T-cell (primary cell): ENCODE measurements around the gene LHFPL3. TPM values are rescaled to one million over a fixed set of nuclear protein-coding genes. Genes with fewer than 3 reads are reported as not detected.

Experiments used
- ATAC-seq, 4 experiments: fragments of 200-7000 bp in 3 of 4; fragments of 150-1000 bp in 1 of 4; cut with Tn5 transposase; replicated peaks in 1 of 4; 1 replicate in 3 of 4; 2 replicates in 1 of 4; pipeline ENCODE4 v1.10.0; 2021; ENCODE audit warnings: moderate library complexity in 3 of 4, mild to moderate bottlenecking in 2 of 4, moderate number of reproducible peaks in 1 of 4
- CTCF ChIA-PET, 2 donors: fragments of 300-600 bp; sonication (Branson Sonifier 250); formaldehyde crosslinking; loops; one replicate each; lab custom pipeline; 2022; ENCODE audit warnings: antibody characterized with exemption in 2 of 2; lab: Charles Lee
- POLR2A ChIA-PET, 2 donors: fragments of 300-600 bp; sonication (Branson Sonifier 250); formaldehyde crosslinking; loops; one replicate each; lab custom pipeline; 2022; ENCODE audit warnings: antibody characterized with exemption in 2 of 2; lab: Charles Lee
- DNase-seq, 35 experiments: peaks; one replicate each; pipeline versions ENCODE4 v3.0.0 to v3.0.0-alpha.2; 2013 to 2023
- H3K27ac ChIP-seq: one replicate; pipeline ENCODE4 v1.5.1; 2013; ENCODE audit warnings: low read length
- H3K27me3 ChIP-seq, 2 experiments: replicated peaks in 1 of 2; 1 replicate in 1 of 2; 2 replicates in 1 of 2; pipeline versions ENCODE4 v1.6.1 to v1.7.0; 2013; ENCODE audit warnings: low read length in 1 of 2, mixed read lengths in 1 of 2; ENCODE audit not compliant: control insufficient read depth in 2 of 2, insufficient read depth in 2 of 2; ENCODE audit errors: extremely low read depth in 1 of 2
- H3K36me3 ChIP-seq, 2 donors: 1 replicate in 1 of 2; 2 replicates in 1 of 2; pipeline versions ENCODE4 v1.6.1 to v1.7.0; 2013; ENCODE audit warnings: low read length in 1 of 2; ENCODE audit not compliant: control insufficient read depth in 2 of 2, insufficient read depth in 1 of 2; ENCODE audit errors: extremely low read depth in 1 of 2
- H3K4me1 ChIP-seq, 2 experiments: 1 replicate in 1 of 2; 2 replicates in 1 of 2; pipeline versions ENCODE4 v1.6.1 to v1.7.0; 2013; ENCODE audit warnings: low read length in 2 of 2, mixed read lengths in 1 of 2; ENCODE audit not compliant: insufficient read depth in 2 of 2, control insufficient read depth in 1 of 2; ENCODE audit errors: extremely low read depth in 1 of 2
- H3K4me3 ChIP-seq, 2 donors: 1 replicate in 1 of 2; 2 replicates in 1 of 2; pipeline versions ENCODE4 v1.5.1 to v1.7.0; 2013; ENCODE audit warnings: mild to moderate bottlenecking in 2 of 2, low read length in 1 of 2, moderate library complexity in 1 of 2; ENCODE audit not compliant: control insufficient read depth in 1 of 2; ENCODE audit errors: extremely low read depth in 1 of 2
- H3K9me3 ChIP-seq: 2 replicates; pipeline ENCODE4 v1.7.0; 2013
- H3K27ac Mint-ChIP-seq, 2 donors: one replicate each; pipeline ENCODE4 v1.8.0; 2020 to 2021; ENCODE audit warnings: mild to moderate bottlenecking in 2 of 2, mixed read lengths in 2 of 2
- H3K27me3 Mint-ChIP-seq, 2 donors: one replicate each; pipeline ENCODE4 v1.8.0; 2021 to 2022; ENCODE audit warnings: mixed read lengths in 2 of 2
- H3K36me3 Mint-ChIP-seq: one replicate; pipeline ENCODE4 v1.8.0; 2021; ENCODE audit warnings: mixed read lengths
- H3K4me1 Mint-ChIP-seq, 3 donors: one replicate each; pipeline ENCODE4 v1.8.0; 2020 to 2022; ENCODE audit warnings: mixed read lengths in 3 of 3, mild to moderate bottlenecking in 1 of 3
- H3K4me3 Mint-ChIP-seq, 3 donors: one replicate each; pipeline ENCODE4 v1.8.0; 2020 to 2022; ENCODE audit warnings: mild to moderate bottlenecking in 3 of 3, mixed read lengths in 3 of 3, moderate library complexity in 3 of 3
- H3K9me3 Mint-ChIP-seq, 3 donors: one replicate each; pipeline ENCODE4 v1.8.0; 2020 to 2022; ENCODE audit warnings: mixed read lengths in 3 of 3
- WGBS: methylation state at CpG from one replicate; pipeline ENCODE4 v1.1.5; 2013; ENCODE audit warnings: missing lambda C conversion rate; ENCODE audit not compliant: insufficient coverage; 5-methylcytosine and 5-hydroxymethylcytosine counted together
- total RNA-seq, 35 experiments: library from RNA in 6 of 35; stranded (reverse) in 6 of 35; fragments of 120-200 nt in 1 of 35; gene quantifications; one replicate each; pipeline versions ENCODE4 v1.2.1 to v1.2.4 and lab custom pipeline; 2013 to 2026

The LHFPL3 gene
- total RNA-seq, 5 donors from 2014 or later (not counting 1 experiment from before 2014, with no cell fraction given): not detected

GRCh38 chr7:104890216-104890615 lies 561.8 kb downstream of the LHFPL3 start:
- Mint-ChIP-seq H3K36me3 (no peaks in the 10 kb centered on the region), H3K4me1 (no peaks in the 10 kb centered on the region), H3K27ac (no peak overlapping the region), H3K9me3 (no peaks in the 10 kb centered on the region), H3K4me3 (no peak overlapping the region), H3K27me3 (peaks cover 4 to 10% of the 10 kb centered on the region in 2 donors)
- CTCF ChIA-PET: interaction anchor here in 1 of 2 donors (0.5 kb wide), 1 partner anchor 100 kb away, joined by 4 read pairs; no protein-coding TSS in a partner anchor
- H3K4me3 ChIP-seq: no peak overlapping the region
- H3K27ac ChIP-seq: no peak overlapping the region
- no peaks in the 10 kb centered on the region for H3K27me3 ChIP-seq
- WGBS: 87% methylated on average over 5 of the region's 5 CpGs
- H3K4me1 ChIP-seq: no peaks in the 10 kb centered on the region
- H3K9me3 ChIP-seq: no peaks in the 10 kb centered on the region
- H3K36me3 ChIP-seq: no peaks in the 10 kb centered on the region
- ATAC-seq: no peak
- POLR2A ChIA-PET: interaction anchor here in 1 of 2 donors (0.7 kb wide), 1 partner anchor 29 kb away, joined by 3 read pairs; no protein-coding TSS in a partner anchor
- DNase-seq: no peak

- Mint-ChIP-seq H3K4me3 (no peak overlapping the region), H3K36me3 (no peaks in the 10 kb centered on the region), H3K4me1 (no peaks in the 10 kb centered on the region), H3K27ac (no peak overlapping the region), H3K27me3 (peaks cover 2 to 3% of the 10 kb centered on the region in 2 donors), H3K9me3 (no peaks in the 10 kb centered on the region)
- Histone ChIP-seq H3K27ac (no peak overlapping the region), H3K36me3 (no peaks in the 10 kb centered on the region), H3K4me1 (no peaks in the 10 kb centered on the region), H3K4me3 (no peak overlapping the region), H3K27me3 (no peaks in the 10 kb centered on the region), H3K9me3 (no peaks in the 10 kb centered on the region)
- DNase-seq (no peak), ATAC-seq (no peak)
- CTCF ChIA-PET: interaction anchor here (0.6 to 1.9 kb wide), 6 partner anchors 8 to 1480 kb away, joined by 3 to 9 read pairs (median 5); no protein-coding TSS in a partner anchor
- POLR2A ChIA-PET: no interaction called here
Observed at GRCh38 chr7:104891949-104892348, 563.5 kb downstream of the LHFPL3 start.

- ATAC-seq (no peak), DNase-seq (no peak)
- H3K4me1 Mint-ChIP-seq: peaks cover 0 to 4% (median 4%) of the 10 kb centered on the region in 3 donors
- no peak overlapping the region for H3K4me3 ChIP-seq
- no CpG with 5 or more reads among the region's 1 CpG for WGBS
- H3K27ac ChIP-seq: no peak overlapping the region
- H3K4me3 Mint-ChIP-seq: no peak overlapping the region
- no peak overlapping the region for H3K27ac Mint-ChIP-seq
- H3K36me3 ChIP-seq: no peaks in the 10 kb centered on the region
- H3K4me1 ChIP-seq: no peaks in the 10 kb centered on the region
- no peaks in the 10 kb centered on the region for H3K9me3 Mint-ChIP-seq
- ChIA-PET POLR2A (no interaction called here), CTCF (no interaction called here)
- H3K27me3 ChIP-seq: no peaks in the 10 kb centered on the region
- no peaks in the 10 kb centered on the region for H3K9me3 ChIP-seq
- peaks cover 0 to 3% of the 10 kb centered on the region in 2 donors for H3K27me3 Mint-ChIP-seq
- no peaks in the 10 kb centered on the region for H3K36me3 Mint-ChIP-seq
Observed at GRCh38 chr7:104894314-104894713, 565.9 kb downstream of the LHFPL3 start.

- Histone ChIP-seq H3K9me3 (no peaks in the 10 kb centered on the region), H3K27ac (no peak overlapping the region), H3K4me3 (no peak overlapping the region), H3K36me3 (no peaks in the 10 kb centered on the region), H3K4me1 (no peaks in the 10 kb centered on the region), H3K27me3 (no peaks in the 10 kb centered on the region)
- Mint-ChIP-seq H3K27ac (no peak overlapping the region), H3K4me3 (no peak overlapping the region), H3K27me3 (peaks cover 0 to 3% of the 10 kb centered on the region in 2 donors), H3K4me1 (peaks cover 0 to 4% (median 4%) of the 10 kb centered on the region in 3 donors), H3K36me3 (no peaks in the 10 kb centered on the region), H3K9me3 (no peaks in the 10 kb centered on the region)
- ChIA-PET CTCF (interaction anchor here in 1 of 2 donors (0.6 to 1.1 kb wide), 2 partner anchors 15 to 47 kb away, joined by 3 to 4 read pairs; no protein-coding TSS in a partner anchor), POLR2A (no interaction called here)
- DNase-seq (no peak), ATAC-seq (no peak)
- 90% methylated on average over 2 of the region's 3 CpGs for WGBS
Observed at GRCh38 chr7:104894726-104895521, 566.5 kb downstream of the LHFPL3 start.

GRCh38 chr7:104895522-104896236 lies 567.3 kb downstream of the LHFPL3 start:
- H3K27ac ChIP-seq: no peak overlapping the region
- no peaks in the 10 kb centered on the region for H3K9me3 ChIP-seq
- no peak overlapping the region for H3K27ac Mint-ChIP-seq
- H3K27me3 ChIP-seq: no peaks in the 10 kb centered on the region
- ChIA-PET CTCF (interaction anchor here (0.6 to 1.7 kb wide), 4 partner anchors 11 to 48 kb away, joined by 3 to 7 read pairs (median 4); no protein-coding TSS in a partner anchor), POLR2A (no interaction called here)
- H3K4me3 ChIP-seq: no peak overlapping the region
- no peaks in the 10 kb centered on the region for H3K4me1 ChIP-seq
- H3K36me3 ChIP-seq: no peaks in the 10 kb centered on the region
- no peaks in the 10 kb centered on the region for H3K9me3 Mint-ChIP-seq
- DNase-seq (no peak), ATAC-seq (no peak)
- no peaks in the 10 kb centered on the region for H3K36me3 Mint-ChIP-seq
- 95% methylated on average over 4 of the region's 10 CpGs for WGBS
- no peak overlapping the region for H3K4me3 Mint-ChIP-seq
- peaks cover 0 to 3% of the 10 kb centered on the region in 2 donors for H3K27me3 Mint-ChIP-seq
- peaks cover 0 to 4% (median 4%) of the 10 kb centered on the region in 3 donors for H3K4me1 Mint-ChIP-seq

- DNase-seq: no peak
- H3K4me1 ChIP-seq: no peaks in the 10 kb centered on the region
- H3K9me3 ChIP-seq: no peaks in the 10 kb centered on the region
- ChIA-PET CTCF (interaction anchor here in 1 of 2 donors (0.6 kb wide), 1 partner anchor 14 kb away, joined by 3 read pairs; no protein-coding TSS in a partner anchor), POLR2A (no interaction called here)
- Mint-ChIP-seq H3K9me3 (no peaks in the 10 kb centered on the region), H3K4me3 (no peak overlapping the region), H3K27me3 (no peaks in the 10 kb centered on the region), H3K27ac (no peak overlapping the region), H3K4me1 (peaks cover 0 to 4% (median 4%) of the 10 kb centered on the region in 3 donors), H3K36me3 (no peaks in the 10 kb centered on the region)
- H3K36me3 ChIP-seq: no peaks in the 10 kb centered on the region
- no peak overlapping the region for H3K27ac ChIP-seq
- no peak for ATAC-seq
- H3K4me3 ChIP-seq: no peak overlapping the region
- H3K27me3 ChIP-seq: no peaks in the 10 kb centered on the region
- 80% methylated on average over 3 of the region's 5 CpGs for WGBS
Observed at GRCh38 chr7:104898434-104898833, 570.0 kb downstream of the LHFPL3 start.
